Amniotic epithelial cell (primary cell): Measurements from ENCODE around the gene CCNQ.
A peak's percentile ranks its signal among the peaks of the same experiment; 100 is the strongest.

Source experiments
- DNase-seq: peaks from one replicate; pipeline ENCODE4 v3.0.0-alpha.2; 2010; ENCODE audit warnings: low read depth

Gene CCNQ

GRCh38 chrX:153596981-153597750 lies 1.8 kb downstream of the CCNQ start:
- no peak for DNase-seq

- DNase-seq = no peak
Measured at GRCh38 chrX:153595859-153596857, 2.8 kb downstream of the CCNQ start.

DNA sequence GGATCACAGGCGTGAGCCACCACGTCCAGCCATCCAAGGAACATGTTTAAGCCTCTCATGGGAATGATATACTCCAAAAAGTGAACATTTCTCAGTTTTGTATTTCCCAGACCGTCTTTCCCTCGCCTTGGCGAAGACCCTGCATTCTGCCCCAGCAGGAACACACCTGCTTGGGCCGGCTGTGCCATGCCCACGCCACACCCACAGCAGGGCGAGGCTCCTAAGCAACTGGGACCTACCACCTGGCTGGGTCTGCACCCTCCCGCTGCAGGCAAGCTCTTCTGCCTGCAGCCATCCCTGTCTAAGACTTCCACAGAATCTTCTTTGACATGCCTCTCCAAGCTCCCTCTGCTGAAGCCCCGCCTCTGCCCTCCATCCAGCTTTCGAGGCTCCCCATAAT lies 3.6 kb downstream of the CCNQ start:
- DNase-seq = no peak

DNA sequence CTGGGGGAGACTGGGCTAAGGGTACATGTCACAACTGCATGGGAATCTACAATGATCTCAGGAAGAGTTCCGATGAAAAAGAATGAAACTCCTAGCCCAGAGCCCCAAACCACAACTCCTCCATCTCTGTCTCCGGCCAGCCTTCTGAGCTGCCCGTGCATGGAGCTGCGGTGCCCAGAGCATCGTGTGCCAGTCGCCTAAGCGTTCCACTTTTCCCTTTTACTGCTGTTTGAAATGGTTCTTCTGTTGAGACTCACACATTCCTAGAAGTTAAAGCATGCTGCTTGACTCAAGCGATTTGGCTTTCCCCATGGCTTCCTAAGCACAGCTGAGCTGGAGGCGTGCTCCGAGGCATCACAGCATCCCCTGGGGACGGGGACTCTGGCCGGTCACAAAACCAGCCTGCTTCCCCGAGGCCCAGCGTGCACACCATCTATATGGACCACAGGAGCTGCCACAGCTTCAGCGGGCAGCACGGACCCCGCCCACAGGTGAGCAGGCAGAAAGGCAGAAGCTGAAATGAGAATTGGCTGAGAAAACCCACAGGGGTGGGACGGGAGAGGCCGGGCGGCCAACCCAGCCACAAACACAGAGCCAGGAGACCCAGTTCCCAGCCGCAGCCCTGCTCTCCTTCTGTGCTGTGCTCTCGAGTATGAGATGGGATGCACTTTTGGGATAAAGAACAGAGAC lies 5.0 kb downstream of the CCNQ start:
- DNase-seq = no peak

DNA sequence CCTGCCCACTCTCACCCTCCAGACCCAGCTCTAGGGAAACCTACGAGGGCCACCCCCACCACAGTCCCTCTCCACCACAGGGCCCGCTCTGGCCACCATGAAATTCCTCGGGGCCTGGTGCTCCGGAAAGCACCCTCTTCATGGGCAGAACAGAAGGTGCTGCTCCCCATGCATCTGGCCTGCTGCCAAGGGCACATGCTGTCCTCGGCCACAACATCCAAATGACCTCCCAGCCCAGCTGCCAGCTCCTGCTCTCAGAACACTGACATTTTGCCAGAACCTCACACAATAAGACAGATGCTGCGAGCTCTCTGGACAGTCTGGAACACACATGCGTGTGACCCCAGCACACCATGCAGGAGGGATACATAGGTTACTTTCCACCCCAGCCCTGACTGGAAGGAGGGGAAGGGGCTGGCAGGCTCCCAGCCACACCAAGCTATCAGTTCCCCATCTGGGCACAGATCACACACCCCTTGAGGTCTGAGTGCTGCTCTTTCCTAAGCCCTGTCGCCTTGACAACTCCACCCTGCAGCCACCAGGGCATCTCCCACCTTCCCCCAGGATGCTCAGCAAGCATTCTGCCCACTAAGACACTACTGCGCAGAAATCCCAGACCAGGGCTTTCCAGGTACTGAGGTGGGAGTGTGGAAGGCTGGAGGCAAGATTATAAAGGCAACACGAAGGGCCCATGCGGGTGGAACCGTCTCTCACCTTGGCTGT lies 5.8 kb downstream of the CCNQ start:
- DNase-seq = no peak

DNA sequence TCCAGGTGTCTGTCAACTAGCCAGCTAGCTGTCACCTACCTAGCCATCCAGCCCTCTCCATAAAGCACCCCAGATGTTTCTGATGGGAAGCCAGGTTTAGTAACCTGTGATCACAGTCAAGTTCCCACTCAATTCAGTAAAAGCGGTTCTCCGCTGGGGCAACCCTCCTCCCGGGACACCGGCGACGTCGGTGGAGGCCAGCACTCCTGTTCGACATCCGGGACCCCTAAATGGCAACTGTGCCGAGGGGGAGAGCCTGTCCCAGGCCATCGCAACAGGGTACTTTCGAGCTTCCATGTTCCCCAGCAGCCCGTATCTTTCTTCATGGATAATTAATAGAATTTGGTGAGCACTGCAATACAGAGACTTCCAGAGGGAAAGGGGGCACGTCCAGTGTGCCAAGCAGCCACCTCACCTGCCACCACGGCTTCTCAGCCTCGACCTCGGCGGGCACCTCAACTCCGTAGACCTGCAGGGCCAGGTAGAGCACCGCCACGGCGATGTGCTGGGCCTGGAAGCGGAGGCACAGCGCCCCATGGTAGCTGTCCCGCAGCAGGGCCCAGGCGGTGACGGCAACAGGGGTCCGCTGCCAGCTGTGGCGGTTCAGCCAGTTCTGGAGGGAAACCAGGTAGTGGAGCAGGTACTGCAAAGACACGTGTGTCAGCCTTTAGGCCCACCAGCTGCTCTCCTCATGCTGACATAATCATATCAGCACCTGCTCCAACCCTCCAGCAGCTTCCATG lies 6.7 kb downstream of the CCNQ start:
- DNase-seq = no peak

GRCh38 chrX:153590961-153591956 lies 7.7 kb downstream of the CCNQ start:
- DNase-seq = no peak

- DNase-seq = no peak
Measured at GRCh38 chrX:153588782-153589446, 10.0 kb downstream of the CCNQ start.

- no peak for DNase-seq
Measured at GRCh38 chrX:153588021-153588781, 10.7 kb downstream of the CCNQ start.

DNA sequence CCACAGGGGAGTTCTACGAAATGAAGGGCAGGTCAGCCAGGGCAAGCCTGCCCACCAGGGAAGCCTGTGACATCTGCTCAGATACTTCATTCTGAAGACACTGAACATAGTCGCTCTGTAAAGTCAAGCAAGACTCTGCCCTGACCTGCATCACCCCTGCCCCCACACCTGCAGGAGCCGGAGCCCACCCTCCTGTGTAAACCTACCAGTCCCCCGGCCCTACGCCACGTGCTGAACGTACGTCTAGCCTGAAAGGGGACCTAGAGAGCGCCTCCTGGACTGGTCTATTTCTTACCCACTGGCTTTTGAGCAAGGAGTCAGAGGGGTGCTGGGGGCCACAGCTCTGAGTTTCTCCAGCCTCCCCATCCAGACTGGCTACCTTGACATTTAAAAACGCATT lies 11.6 kb downstream of the CCNQ start:
- no peak for DNase-seq

DNA sequence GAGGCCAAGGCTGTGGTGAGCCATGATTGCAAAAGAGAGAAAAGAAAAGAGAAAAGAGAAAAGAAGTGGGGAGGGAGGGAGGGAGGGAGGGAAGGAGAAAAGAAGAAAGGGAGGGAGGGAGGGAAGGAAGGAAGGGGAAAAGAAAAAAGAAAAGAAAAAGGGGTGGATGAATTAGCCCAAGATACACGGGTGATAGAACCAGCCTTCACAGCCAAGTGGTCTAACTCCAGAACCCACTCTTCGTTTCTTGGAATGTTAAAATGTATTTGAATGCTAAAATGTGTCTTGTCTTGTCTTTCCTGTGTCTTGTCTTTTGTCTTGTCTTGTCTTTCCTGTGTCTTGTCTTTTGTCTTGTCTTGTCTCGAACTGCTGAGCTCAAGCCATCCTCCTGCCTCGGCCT lies 13.1 kb downstream of the CCNQ start:
- no peak for DNase-seq

DNA sequence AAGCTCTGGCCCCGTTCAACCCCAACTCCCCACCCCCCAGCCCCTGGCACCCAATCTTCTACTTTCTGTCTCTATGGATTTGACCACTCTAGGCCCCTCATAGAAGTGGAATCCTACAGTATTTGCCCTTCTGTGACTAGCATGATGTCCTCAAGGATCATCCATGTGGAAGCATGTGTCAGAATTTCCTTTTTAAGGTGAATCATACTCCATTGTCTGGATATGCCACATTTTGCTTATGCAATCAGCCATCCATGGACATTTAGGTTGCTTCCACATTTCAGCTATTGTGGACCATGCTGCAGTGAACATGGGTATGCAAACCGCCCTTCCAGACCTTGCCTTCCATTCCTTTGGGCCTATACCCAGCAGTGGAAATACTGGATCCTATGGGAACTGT lies 15.5 kb downstream of the CCNQ start:
- no peak for DNase-seq

DNA sequence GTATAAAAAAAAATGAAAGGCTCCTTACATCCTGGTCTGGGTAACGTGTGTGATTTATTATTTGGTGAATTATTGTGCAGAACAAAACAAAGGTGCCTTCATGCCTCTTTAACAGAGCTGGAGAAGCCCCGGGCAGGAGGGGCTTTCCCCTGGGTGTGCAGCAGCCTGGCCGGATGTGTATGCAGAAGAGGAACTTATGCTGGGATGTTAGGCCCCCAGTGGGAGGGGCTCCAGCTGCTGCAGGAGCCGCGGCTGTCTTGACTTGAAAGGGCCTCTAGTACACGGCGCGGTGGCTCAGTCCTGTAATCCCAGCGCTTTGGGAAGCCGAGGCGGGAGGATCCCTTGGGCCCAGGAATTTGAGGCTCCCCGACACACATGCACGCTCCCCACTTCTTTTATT lies 16.0 kb downstream of the CCNQ start:
- DNase-seq = peak; percentile 7

- DNase-seq = no peak
Measured at GRCh38 chrX:153580700-153581386, 18.1 kb downstream of the CCNQ start.

DNA sequence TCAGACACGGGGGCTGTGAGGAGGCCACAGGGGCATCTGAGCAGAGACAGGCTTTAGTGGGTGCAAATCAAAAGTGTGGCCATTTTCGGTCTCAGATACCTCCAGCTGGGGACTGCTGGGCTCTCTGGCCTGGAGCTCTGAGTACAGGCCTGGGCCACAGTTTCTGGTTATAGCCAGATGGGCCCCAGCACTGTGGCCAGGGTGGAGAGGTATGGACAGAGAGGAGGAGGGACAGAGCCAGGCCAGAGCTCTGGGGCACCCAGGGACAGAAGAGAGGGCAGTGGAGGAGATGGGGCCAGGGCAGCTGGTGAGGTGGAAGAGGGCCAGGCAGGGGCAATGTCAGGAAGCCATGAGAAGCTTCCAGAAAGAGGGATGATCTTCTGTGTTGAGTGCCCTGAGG lies 20.1 kb downstream of the CCNQ start:
- DNase-seq = no peak

DNA sequence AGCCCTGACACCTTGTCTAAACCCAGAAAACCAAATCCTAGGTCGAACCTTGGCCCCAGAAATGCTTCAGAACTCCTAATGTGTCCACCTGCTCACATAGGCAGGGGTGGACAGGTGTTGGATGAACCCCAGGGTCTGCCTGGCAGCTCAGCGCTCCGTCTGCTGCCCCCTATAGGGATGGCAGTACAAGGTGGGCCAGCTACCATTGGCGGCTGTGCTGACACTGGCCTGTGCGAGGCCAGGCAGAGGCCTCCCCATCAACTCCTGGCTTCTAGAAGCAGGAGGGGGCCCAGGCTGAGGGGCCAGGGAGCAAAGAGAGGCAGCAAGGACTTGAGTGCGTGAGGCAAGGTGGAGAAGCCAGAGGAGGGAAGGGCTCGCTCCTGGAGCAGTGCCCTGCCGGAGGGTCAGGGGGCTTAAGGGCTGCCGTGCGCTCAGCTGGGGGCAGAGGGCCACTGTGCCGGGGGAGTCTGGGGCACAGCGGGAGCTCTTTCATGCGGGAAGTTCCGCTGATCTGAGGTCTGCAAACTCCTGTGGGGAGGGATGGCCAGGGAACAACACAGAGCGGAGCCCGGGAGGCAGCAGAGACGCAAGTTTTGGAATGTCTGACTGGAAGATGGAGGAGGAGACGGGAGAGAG lies 20.6 kb downstream of the CCNQ start:
- no peak for DNase-seq

DNA sequence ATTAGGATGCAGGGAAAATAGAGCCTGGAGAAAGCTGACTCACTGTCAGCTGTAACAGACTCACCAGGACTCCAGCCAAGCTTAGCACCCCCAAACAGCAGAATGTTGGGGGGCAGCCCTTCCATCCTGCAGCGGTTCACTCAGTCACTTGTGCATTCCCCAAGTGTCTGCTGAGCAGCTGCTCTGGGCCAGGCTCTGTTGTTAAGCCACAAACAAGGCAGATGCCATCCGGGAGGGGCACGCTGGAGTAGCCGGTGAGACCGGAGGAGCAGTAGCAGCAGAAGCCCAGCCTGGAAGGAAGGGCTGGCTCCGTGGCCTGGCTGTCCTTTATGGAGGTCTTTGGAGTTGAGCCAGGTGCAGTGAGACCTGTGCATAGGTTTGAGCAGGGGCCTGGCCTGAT lies 22.0 kb downstream of the CCNQ start:
- DNase-seq = no peak
